ENCODE data around the gene SPACA9. TPM values are rescaled to one million over a fixed set of nuclear protein-coding genes. Genes with fewer than 3 reads are reported as not detected.

Gene SPACA9
- total RNA-seq, 2 donors from 2014 or later: 5.2 to 5.8 TPM

- DNase-seq (no peak), ATAC-seq (replicated peaks in 1 of 2) (no peak)
- H3K4me1 Mint-ChIP-seq (ENCODE audit: low read depth): peaks cover 13% of the 10 kb centered on the region
- no peaks in the 10 kb centered on the region for H3K9me3 Mint-ChIP-seq
- no peaks in the 10 kb centered on the region for H3K27me3 Mint-ChIP-seq (ENCODE audit: low read depth)
- H3K36me3 Mint-ChIP-seq (ENCODE audit: insufficient read depth in 2 of 2): no peaks in the 10 kb centered on the region
- no peak overlapping the region for H3K4me3 Mint-ChIP-seq
- H3K27ac Mint-ChIP-seq: no peak overlapping the region
These were observed 8.8 kb downstream of the SPACA9 start for GRCh38 chr9:132887181-132888120.

GRCh38 chr9:132888151-132888550 lies 9.5 kb downstream of the SPACA9 start:
- Mint-ChIP-seq H3K4me3 (no peak overlapping the region), H3K27me3 (ENCODE audit: low read depth) (no peaks in the 10 kb centered on the region), H3K27ac (no peak overlapping the region), H3K9me3 (no peaks in the 10 kb centered on the region), H3K4me1 (ENCODE audit: low read depth) (peaks cover 6% of the 10 kb centered on the region), H3K36me3 (ENCODE audit: insufficient read depth in 2 of 2) (no peaks in the 10 kb centered on the region)
- ATAC-seq (replicated peaks in 1 of 2) (no peak), DNase-seq (no peak)

- DNase-seq (no peak), ATAC-seq (replicated peaks in 1 of 2) (no peak)
- peaks cover 0 to 1% of the 10 kb centered on the region in 2 donors for H3K36me3 Mint-ChIP-seq (ENCODE audit: insufficient read depth in 2 of 2)
- H3K4me3 Mint-ChIP-seq: no peak overlapping the region
- peaks cover 5% of the 10 kb centered on the region for H3K4me1 Mint-ChIP-seq (ENCODE audit: low read depth)
- H3K9me3 Mint-ChIP-seq: no peaks in the 10 kb centered on the region
- no peak overlapping the region for H3K27ac Mint-ChIP-seq
- H3K27me3 Mint-ChIP-seq (ENCODE audit: low read depth): no peaks in the 10 kb centered on the region
These were observed 13.7 kb downstream of the SPACA9 start for GRCh38 chr9:132892400-132892799.

DNA sequence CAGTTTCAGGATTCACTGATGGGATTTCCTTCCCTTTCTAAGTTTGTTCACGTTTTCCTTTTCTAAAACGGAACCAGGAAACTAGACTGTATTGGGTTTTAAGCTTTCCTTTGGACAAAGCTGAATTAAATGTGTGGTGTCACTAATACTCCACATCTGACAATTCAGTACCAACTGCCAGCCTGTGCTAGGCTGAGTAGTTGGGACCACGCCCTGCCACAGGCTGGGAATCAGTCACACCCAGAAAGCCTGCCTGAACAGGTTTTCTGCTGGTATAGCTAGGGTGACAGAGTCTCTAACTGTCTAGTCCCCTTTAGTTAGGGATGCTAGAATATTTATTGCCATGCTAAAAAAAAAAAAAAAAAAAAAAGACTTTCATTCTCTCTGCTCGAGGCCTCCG lies 15.6 kb downstream of the SPACA9 start:
- peaks cover 0 to 1% of the 10 kb centered on the region in 2 donors for H3K36me3 Mint-ChIP-seq (ENCODE audit: insufficient read depth in 2 of 2)
- H3K27me3 Mint-ChIP-seq (ENCODE audit: low read depth): no peaks in the 10 kb centered on the region
- no peak overlapping the region for H3K4me3 Mint-ChIP-seq
- H3K9me3 Mint-ChIP-seq: no peaks in the 10 kb centered on the region
- H3K4me1 Mint-ChIP-seq (ENCODE audit: low read depth): no peaks in the 10 kb centered on the region
- H3K27ac Mint-ChIP-seq: no peak overlapping the region
- no peak for ATAC-seq (replicated peaks in 1 of 2)
- DNase-seq: no peak

DNA sequence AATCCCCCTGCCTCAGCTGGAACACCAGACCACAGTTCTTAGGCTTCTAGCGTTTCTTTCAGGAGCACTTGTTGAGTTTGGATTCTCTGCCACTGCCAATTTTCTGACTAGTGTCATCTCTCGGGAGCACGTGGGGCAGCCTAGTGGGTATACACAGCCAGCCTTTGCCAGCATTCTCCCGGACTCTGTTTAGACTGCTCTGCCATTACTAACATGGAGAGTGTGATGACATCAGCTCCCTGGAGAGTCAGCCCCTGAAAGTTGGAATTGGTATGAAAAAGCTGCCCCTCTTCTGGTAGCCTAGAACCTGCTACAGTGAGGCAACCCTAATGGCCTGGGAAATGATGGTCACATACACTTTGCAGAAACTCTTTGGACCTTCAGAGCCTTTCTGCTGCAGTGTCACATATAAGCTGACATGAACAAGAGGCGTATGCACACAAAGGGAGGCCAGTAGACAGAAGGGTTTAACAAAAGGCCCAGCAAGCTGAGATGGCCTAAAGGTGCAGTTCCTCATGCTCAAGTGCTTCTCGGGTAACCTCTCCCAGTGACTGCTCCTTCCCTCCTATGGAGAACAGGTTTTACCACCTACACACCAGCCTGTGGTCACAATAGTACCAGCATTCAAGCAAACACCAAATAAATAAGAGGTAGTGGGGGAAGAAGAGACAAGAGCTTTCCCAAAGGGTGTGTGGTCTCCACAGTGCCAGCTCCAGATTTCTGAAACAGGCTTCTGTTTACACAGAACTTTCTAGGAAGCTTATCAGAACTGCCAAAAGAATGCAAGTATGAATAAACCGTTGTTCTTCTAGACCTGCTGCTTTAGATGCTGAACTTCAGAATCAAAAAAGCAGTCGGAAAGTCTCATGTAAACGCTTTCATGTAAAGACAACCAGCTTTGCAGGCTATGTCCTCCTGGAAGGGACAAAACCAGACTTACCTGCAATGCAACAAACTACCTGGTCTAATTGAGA lies 16.5 kb downstream of the SPACA9 start:
- Mint-ChIP-seq H3K4me3 (no peak overlapping the region), H3K36me3 (ENCODE audit: insufficient read depth in 2 of 2) (peaks cover 0 to 1% of the 10 kb centered on the region in 2 donors), H3K27ac (no peak overlapping the region), H3K27me3 (ENCODE audit: low read depth) (no peaks in the 10 kb centered on the region), H3K9me3 (no peaks in the 10 kb centered on the region), H3K4me1 (ENCODE audit: low read depth) (no peaks in the 10 kb centered on the region)
- ATAC-seq (replicated peaks in 1 of 2) (no peak), DNase-seq (no peak)

GRCh38 chr9:132896264-132896663 lies 17.6 kb downstream of the SPACA9 start:
- no peaks in the 10 kb centered on the region for H3K27me3 Mint-ChIP-seq (ENCODE audit: low read depth)
- no peak for ATAC-seq (replicated peaks in 1 of 2)
- DNase-seq: no peak
- peaks cover 0 to 3% of the 10 kb centered on the region in 2 donors for H3K36me3 Mint-ChIP-seq (ENCODE audit: insufficient read depth in 2 of 2)
- no peaks in the 10 kb centered on the region for H3K9me3 Mint-ChIP-seq
- H3K4me3 Mint-ChIP-seq: no peak overlapping the region
- H3K27ac Mint-ChIP-seq: no peak overlapping the region
- peaks cover 3% of the 10 kb centered on the region for H3K4me1 Mint-ChIP-seq (ENCODE audit: low read depth)

DNA sequence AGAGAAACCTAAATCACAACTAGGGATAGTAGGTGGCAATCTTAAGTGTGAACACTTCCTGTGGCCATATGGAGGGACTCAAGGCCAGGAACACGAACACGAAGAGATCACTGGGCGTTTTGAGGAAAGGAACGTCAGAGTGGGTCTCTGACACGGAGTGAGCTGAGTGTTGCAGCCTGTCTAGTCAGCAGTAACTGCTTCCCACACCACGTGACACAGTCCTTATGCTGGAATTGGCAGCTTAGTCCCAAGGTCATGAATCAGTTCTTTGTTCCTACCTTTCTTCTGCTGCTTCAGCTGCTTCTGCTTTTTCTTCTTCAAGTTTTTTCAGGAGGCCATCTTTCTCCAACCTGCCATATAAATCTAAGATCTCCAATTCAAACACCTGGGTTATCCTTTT lies 18.2 kb downstream of the SPACA9 start:
- no peak for ATAC-seq (replicated peaks in 1 of 2)
- no peaks in the 10 kb centered on the region for H3K27me3 Mint-ChIP-seq (ENCODE audit: low read depth)
- H3K36me3 Mint-ChIP-seq (ENCODE audit: insufficient read depth in 2 of 2): peaks cover 0 to 3% of the 10 kb centered on the region in 2 donors
- peaks cover 10% of the 10 kb centered on the region for H3K4me1 Mint-ChIP-seq (ENCODE audit: low read depth)
- no peak for DNase-seq
- H3K27ac Mint-ChIP-seq: no peak overlapping the region
- no peak overlapping the region for H3K4me3 Mint-ChIP-seq
- no peaks in the 10 kb centered on the region for H3K9me3 Mint-ChIP-seq

GRCh38 chr9:132898051-132898450 lies 19.4 kb downstream of the SPACA9 start:
- peaks cover 11% of the 10 kb centered on the region for H3K4me1 Mint-ChIP-seq (ENCODE audit: low read depth)
- no peaks in the 10 kb centered on the region for H3K27me3 Mint-ChIP-seq (ENCODE audit: low read depth)
- ATAC-seq (replicated peaks in 1 of 2) (no peak), DNase-seq (no peak)
- H3K4me3 Mint-ChIP-seq: no peak overlapping the region
- H3K9me3 Mint-ChIP-seq: no peaks in the 10 kb centered on the region
- H3K27ac Mint-ChIP-seq: no peak overlapping the region
- peaks cover 2 to 3% of the 10 kb centered on the region in 2 donors for H3K36me3 Mint-ChIP-seq (ENCODE audit: insufficient read depth in 2 of 2)

DNA sequence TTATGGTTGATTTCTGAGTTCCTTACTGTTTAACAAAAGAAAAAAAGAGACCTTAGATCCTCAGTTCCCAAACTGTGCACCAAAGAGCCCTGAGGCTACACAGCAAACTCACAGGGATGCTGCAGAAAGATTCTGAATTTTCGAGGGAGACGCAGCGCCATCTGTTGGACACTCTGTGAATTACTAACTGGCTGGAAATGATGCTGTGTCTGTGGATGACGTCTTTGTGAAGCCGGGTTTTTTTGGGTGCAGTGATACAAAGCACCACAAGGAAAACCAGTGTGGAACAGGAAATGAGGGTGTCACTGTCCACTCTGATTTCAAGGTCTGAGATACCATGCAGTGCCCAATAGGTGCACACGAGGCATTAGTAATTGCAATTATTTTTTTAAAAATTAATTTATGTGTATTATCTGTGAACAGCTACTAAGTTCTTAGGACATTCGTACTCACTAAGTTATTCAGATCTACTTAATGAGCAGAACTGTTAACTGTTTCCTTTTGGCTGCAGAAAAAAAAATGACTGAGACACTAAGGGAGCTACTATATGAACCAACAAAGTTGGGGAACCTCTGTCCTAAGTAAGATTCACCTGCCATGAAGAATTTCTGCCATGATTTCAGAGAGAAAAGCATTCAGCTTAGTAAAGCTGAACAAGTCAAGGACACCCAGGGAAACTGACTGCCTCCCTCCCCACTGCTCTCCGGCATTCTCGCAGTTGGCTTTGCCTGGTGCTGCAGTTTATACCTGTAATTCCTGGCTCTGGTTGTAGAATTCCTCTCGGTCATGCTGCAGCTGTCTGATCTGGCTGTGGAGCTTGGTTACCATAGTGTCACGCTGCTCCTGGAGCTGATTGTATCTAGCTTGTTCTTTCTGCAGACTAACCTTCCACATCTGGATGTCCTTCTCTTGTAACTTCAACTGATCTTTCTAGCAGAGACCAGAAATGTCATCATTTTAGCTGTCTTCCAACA lies 23.4 kb downstream of the SPACA9 start:
- Mint-ChIP-seq H3K36me3 (ENCODE audit: insufficient read depth in 2 of 2) (peaks cover 1 to 2% of the 10 kb centered on the region in 2 donors), H3K27ac (peak overlapping the region; percentile 18), H3K4me3 (no peak overlapping the region), H3K27me3 (ENCODE audit: low read depth) (no peaks in the 10 kb centered on the region), H3K4me1 (ENCODE audit: low read depth) (peaks cover 11% of the 10 kb centered on the region), H3K9me3 (no peaks in the 10 kb centered on the region)
- ATAC-seq (replicated peaks in 1 of 2): peak; percentile 97 to 98
- DNase-seq: peak; percentile 72 to 81

- DNase-seq: no peak
- H3K9me3 Mint-ChIP-seq: no peaks in the 10 kb centered on the region
These were observed 25.1 kb downstream of the SPACA9 start for GRCh38 chr9:132903574-132904492.

DNA sequence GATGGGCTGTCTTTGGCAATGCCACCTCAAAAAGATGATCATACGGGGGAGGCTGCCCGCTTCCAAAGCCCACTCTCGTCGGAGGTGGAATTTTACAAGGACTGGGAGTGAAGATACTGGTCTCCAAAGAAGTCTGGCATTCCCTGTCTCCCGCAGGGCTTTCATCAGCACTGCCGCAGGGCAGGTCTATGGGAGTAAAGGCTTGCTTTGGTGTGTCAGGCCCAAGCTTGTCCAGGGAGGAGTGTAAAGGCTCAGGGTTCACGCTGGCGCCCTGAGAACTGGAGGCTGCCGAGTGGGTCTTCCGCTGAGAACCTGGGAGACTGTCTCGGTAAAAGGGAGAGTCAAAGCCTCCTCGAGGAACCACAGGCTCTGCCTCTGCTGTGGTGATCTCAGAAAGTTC lies 27.0 kb downstream of the SPACA9 start:
- no peaks in the 10 kb centered on the region for H3K27me3 Mint-ChIP-seq (ENCODE audit: low read depth)
- peaks cover 15% of the 10 kb centered on the region for H3K4me1 Mint-ChIP-seq (ENCODE audit: low read depth)
- H3K27ac Mint-ChIP-seq: no peak overlapping the region
- no peaks in the 10 kb centered on the region for H3K9me3 Mint-ChIP-seq
- no peak overlapping the region for H3K4me3 Mint-ChIP-seq
- DNase-seq (no peak), ATAC-seq (replicated peaks in 1 of 2) (no peak)
- peaks cover 1 to 2% of the 10 kb centered on the region in 2 donors for H3K36me3 Mint-ChIP-seq (ENCODE audit: insufficient read depth in 2 of 2)

More at GRCh38 chr9:132903574-132904492, 25.1 kb downstream of the SPACA9 start:
- Mint-ChIP-seq H3K4me3 (no peak overlapping the region), H3K36me3 (ENCODE audit: insufficient read depth in 2 of 2) (peaks cover 1 to 2% of the 10 kb centered on the region in 2 donors), H3K27ac (no peak overlapping the region), H3K27me3 (ENCODE audit: low read depth) (no peaks in the 10 kb centered on the region), H3K4me1 (ENCODE audit: low read depth) (peaks cover 12% of the 10 kb centered on the region)
- ATAC-seq (replicated peaks in 1 of 2): no peak
